GM21723 (cell line): ENCODE data around the gene POMT1.

ENCODE experiments used
- ATAC-seq: cut with Tn5 transposase; IDR thresholded peaks from one replicate; pipeline ENCODE4 v1.9.1; 2021; ENCODE audit warnings: mild to moderate bottlenecking, moderate library complexity; ENCODE audit not compliant: unreplicated experiment

Gene POMT1

GRCh38 chr9:131476777-131477345, 25.9 kb upstream of the POMT1 start:
- ATAC-seq: no peak

GRCh38 chr9:131477367-131477766, 25.4 kb upstream of the POMT1 start:
- no peak for ATAC-seq

GRCh38 chr9:131477816-131478419, 24.8 kb upstream of the POMT1 start:
- no peak for ATAC-seq

GRCh38 chr9:131478421-131478868, 24.3 kb upstream of the POMT1 start:
- ATAC-seq: no peak

- no peak for ATAC-seq
These were observed 23.8 kb upstream of the POMT1 start for GRCh38 chr9:131478911-131479310.

- ATAC-seq: no peak
These were observed 22.5 kb upstream of the POMT1 start for GRCh38 chr9:131480258-131480657.

- no peak for ATAC-seq
These were observed 21.0 kb upstream of the POMT1 start for GRCh38 chr9:131481441-131482342.

GRCh38 chr9:131482343-131483006, 20.2 kb upstream of the POMT1 start:
- no peak for ATAC-seq

GRCh38 chr9:131483319-131484050, 19.2 kb upstream of the POMT1 start:
- ATAC-seq: no peak

GRCh38 chr9:131484051-131484445, 18.7 kb upstream of the POMT1 start:
- ATAC-seq: no peak

- ATAC-seq: no peak
These were observed 18.0 kb upstream of the POMT1 start for GRCh38 chr9:131484560-131485185.

GRCh38 chr9:131485206-131485605, 17.5 kb upstream of the POMT1 start:
- no peak for ATAC-seq

- ATAC-seq: no peak
These were observed 16.8 kb upstream of the POMT1 start for GRCh38 chr9:131485728-131486422.

- no peak for ATAC-seq
These were observed 15.7 kb upstream of the POMT1 start for GRCh38 chr9:131487001-131487400.

- no peak for ATAC-seq
These were observed 15.1 kb upstream of the POMT1 start for GRCh38 chr9:131487621-131488031.

GRCh38 chr9:131490514-131490913, 12.2 kb upstream of the POMT1 start:
- ATAC-seq: no peak

GRCh38 chr9:131491001-131491710, 11.6 kb upstream of the POMT1 start:
- no peak for ATAC-seq

GRCh38 chr9:131492070-131492469, 10.6 kb upstream of the POMT1 start:
- ATAC-seq: no peak

- no peak for ATAC-seq
These were observed 8.3 kb upstream of the POMT1 start for GRCh38 chr9:131494296-131494870.
